Fibroblast of skin of right quadriceps (primary cell): ENCODE results near the gene YKT6.

Source experiments
- DNase-seq: peaks from one replicate; pipeline ENCODE4 v3.0.0-alpha.2; 2013

YKT6 gene

GRCh38 chr7:44220046-44220357 lies 19.2 kb downstream of the YKT6 start:
- no peak for DNase-seq

GRCh38 chr7:44220358-44221112 lies 19.8 kb downstream of the YKT6 start:
- DNase-seq = no peak

DNA sequence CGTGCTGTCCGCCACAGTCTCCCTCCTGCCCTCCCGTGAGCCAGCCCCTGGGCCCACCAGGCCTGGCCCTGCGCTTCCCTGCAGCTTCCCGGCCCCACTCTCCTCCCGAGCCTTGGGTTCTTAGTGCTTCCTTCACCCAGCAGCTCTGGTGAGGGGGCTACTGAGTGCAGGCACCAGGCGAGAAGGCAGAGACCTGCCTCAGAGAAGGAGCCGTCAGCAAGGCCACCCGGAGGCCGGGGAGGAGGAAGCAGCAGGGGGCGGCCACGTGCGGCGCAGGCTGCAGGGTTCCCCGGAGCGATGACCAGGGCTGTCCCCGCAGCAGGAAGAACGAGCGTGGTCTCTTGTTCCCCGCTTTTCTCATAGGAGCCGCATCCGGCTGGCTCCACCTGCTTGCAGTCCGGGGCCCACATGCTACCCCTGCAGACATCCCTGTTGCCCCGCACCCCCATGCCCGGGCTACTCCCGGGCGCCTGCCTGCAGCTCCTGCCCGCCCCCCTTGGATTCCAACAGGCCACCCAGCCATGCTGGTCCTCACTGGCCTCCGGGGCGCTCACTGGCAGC lies 20.5 kb downstream of the YKT6 start:
- DNase-seq = no peak

DNA sequence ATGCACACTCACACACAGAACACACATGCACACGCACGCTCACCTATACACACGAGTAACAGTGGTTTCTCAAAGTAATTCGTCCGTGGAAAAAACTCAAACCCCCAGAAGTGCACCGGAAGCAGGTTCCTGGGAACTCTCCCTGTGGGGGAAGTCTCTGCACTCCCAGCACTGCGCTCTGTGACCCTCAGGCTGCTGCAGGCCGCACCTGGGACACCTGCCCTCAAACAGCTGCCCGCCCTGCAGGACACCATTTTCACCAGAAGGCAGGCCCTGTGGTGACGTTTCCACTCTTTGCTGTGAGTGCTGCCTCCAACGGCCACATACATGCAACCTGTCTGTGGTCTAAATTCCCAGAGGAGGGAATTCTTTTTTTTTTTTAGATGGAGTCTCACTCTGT lies 21.3 kb downstream of the YKT6 start:
- DNase-seq = no peak

GRCh38 chr7:44222776-44223261 lies 22.0 kb downstream of the YKT6 start:
- DNase-seq = no peak

- no peak for DNase-seq
These were observed 22.7 kb downstream of the YKT6 start for GRCh38 chr7:44223362-44224079.

GRCh38 chr7:44224080-44224973 lies 23.5 kb downstream of the YKT6 start:
- DNase-seq = no peak

- no peak for DNase-seq
These were observed 24.3 kb downstream of the YKT6 start for GRCh38 chr7:44224974-44225565.

- DNase-seq = no peak
These were observed 25.0 kb downstream of the YKT6 start for GRCh38 chr7:44225566-44226395.

DNA sequence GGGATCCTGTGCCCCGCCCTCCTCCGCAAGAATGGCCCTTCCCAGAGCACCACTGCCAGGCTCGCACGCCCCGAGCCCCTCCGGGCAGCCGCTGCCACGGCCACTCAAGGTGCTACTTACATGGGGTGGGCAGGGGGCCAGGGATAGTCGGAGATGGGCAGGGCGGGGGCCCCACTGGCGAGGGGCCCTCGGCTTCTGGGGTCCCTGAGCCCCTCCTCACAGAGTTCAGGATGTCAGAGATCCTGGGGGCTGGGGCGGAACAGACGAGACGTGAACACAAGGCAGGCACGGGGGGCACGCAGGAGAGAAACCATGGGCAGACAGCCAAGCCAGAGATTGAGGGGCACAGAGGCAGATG lies 25.6 kb downstream of the YKT6 start:
- no peak for DNase-seq

- no peak for DNase-seq
These were observed 27.1 kb downstream of the YKT6 start for GRCh38 chr7:44227911-44228310.

DNA sequence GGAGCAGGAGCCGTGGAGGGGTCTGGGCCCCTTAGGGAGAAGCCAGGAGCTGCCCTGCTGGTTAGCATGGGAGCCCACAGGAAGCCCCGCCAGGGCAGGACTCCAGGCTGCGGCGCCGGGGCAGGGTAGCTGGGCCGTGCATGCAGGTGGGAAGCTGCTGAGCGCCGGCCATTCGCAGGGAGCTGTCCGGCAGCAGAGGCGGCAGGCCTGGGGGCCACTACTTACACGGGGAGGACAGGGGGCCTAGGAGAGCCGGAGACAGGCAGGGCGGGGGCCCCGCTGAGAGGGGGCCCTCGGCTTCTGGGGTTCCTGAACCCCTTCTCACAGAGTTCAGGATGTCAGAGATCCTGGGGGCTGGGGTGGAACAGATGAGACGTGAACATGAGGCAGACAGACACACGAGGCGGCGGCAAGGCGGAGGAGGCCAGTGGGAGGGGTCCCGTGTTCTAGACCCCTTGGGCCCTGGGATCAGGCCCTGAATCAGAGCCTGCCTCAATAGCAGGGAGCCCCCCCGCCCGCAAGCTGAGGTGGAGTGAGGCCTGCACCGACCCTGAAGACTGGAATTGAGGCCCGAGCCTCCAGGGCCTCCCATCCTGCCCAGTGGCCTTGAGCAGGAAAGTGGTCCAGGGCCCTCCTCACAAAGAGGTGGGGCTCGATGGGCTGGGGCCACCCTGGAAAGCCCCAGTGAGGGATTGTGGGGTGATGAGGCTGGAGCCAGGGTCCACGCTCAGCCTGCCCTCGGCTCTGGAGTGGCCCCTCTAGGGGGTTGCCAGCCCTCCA lies 28.0 kb downstream of the YKT6 start:
- no peak for DNase-seq

GRCh38 chr7:44229546-44230105 lies 28.8 kb downstream of the YKT6 start:
- no peak for DNase-seq

DNA sequence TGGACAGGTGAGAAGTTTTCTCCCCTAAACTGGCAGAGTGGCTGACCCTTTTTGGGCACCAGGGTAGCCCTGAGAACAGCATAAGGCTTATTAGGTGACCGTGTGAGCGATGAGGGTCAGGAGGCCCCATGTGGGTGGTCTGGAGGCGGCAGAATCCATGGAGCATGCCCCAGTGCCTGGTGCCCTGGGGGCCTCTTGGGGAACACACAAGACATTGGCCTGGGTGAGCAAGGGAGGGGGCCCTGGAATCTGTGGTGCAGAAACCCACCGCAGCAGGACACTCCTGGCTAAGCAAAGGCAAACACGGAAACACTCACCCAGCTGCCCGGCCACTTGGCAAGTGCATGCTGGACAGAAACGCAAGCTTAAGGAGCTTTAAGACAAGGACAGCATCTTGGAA lies 29.5 kb downstream of the YKT6 start:
- DNase-seq = no peak

DNA sequence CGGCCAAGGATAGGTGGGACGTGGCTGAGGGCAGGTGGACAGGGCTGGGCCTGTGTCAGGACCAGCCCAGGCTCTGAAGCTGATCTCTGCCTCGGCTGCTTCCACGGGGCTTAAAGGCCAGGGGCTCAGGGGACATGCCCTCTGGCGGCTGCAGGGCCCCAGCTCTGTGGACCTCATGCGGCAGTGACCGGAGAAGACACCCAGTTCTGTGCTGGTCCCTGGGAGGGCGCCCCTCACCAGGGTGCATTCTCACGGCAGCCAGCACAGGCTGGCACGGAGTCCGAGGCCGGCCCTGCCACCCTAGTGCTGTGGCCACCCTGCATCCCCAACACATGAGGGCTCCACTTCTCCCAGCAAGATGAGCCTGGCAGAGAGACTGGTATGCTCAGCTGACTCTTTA lies 30.3 kb downstream of the YKT6 start:
- no peak for DNase-seq

DNA sequence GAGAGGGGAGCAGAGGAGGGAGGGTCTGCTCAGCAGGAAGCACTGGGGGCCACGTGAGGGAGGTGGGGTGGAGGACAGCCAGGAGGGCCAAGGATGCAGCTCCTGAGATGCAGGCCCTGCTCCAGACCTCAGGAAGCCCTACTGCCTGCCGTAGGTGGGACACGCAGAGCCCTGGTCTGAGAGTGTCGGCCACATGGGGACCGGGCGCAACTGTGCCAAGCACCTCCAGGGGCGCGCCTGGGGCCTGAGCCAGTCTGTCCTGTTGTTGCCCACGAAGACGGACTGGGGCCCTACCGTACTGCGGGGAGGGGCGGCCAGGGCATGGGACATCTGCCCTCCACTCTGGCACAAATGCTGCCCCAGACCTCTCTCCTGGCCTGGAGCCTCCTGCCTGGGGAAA lies 31.6 kb downstream of the YKT6 start:
- DNase-seq = no peak

GRCh38 chr7:44232901-44233715 lies 32.3 kb downstream of the YKT6 start:
- no peak for DNase-seq

DNA sequence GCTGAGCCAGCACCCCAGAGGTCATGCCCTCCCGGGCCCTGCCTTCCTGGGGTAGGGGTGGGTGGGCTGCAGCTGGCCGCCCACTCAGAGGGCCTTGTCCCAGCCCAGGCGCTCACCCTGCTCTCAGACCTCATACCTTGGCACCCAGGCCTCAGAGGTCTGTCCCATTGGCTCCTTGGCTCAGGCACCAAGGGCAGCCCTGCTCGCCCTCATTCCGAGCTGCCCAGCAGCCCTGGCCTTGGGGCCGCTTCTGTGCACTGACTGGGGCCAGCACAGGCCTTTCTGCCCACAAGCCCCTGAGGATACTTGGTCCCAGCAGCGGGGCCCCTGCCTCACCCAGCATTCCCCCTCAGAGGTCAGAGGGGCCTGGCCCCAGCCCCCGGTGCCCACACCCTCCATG lies 34.3 kb downstream of the YKT6 start:
- DNase-seq = no peak

DNA sequence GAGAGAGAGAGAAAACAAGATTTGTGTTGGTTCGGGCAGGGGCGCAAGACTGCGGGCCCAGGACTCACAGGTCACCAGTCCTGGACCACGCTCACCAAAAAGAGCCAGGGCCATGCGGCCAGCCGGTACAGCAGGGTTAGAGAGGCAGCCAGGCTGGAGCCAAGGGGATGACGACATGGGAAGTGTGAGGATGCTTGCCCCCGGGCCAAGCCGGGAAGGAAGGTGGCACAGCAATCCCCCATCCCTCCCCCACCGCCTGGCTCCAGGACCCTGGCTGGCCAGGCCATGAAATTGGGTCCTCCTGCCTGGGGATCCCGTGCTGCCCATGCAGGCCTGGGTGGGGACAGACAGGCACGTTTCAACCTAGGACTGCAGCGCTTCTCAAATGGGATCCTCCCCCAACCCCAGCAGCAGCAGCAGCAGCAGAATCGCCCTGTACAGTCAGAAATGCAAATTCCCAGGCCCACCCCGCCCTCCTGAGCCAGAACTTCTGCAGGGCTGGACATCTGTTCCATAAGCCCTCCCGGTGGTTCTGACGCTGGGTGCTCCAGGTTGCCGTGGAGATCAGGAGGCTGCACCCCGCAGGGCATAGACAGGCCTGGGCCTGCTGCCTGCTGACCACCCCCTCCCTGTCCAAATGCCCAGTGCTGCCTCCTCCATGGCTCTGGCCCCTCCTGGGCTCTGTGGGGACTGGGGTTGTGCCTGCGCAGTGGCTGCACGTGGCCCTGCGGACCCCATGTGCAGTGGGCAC lies 35.0 kb downstream of the YKT6 start:
- no peak for DNase-seq
